K562 (cell line): Measurements from ENCODE around the gene UNC119B. TPM values are rescaled to one million over a fixed set of nuclear protein-coding genes. Genes with fewer than 3 reads are reported as not detected.

Source experiments
- ARID1B ChIP-seq: fragments of 450-650 bp; IDR thresholded peaks from 2 replicates; pipeline ENCODE4 v1.6.1; 2016; ENCODE audit warnings: antibody characterized with exemption, mild to moderate bottlenecking, inconsistent platforms
- CEBPB ChIP-seq: fragments of 450-650 bp; IDR thresholded peaks from 2 replicates; pipeline ENCODE4 v1.6.1; 2016; ENCODE audit warnings: missing genetic modification characterization, missing compliant biosample characterization
- FIP1L1 ChIP-seq: fragments of 200-400 bp; formaldehyde crosslinking; IDR thresholded peaks from 2 replicates; pipeline ENCODE4 v1.6.1; 2018; ENCODE audit warnings: mild to moderate bottlenecking, low read depth, low read length; ENCODE audit not compliant: poor library complexity, severe bottlenecking
- FOXP1 ChIP-seq: sonication (generic); formaldehyde crosslinking; IDR thresholded peaks from 2 replicates; pipeline ENCODE4 v1.8.0; 2022; ENCODE audit warnings: mild to moderate bottlenecking, missing genetic modification reagents
- HDAC2 ChIP-seq: fragments of 450-650 bp; IDR thresholded peaks from 2 replicates; pipeline ENCODE4 v1.6.1; 2016; ENCODE audit warnings: mild to moderate bottlenecking
- KDM5B ChIP-seq: fragments of 200-600 bp; sonication (generic); IDR thresholded peaks from 2 replicates; pipeline ENCODE4 v1.6.1; 2012; ENCODE audit warnings: low read depth, mild to moderate bottlenecking, moderate library complexity, low read length, control low read depth, inconsistent platforms; ENCODE audit not compliant: insufficient replicate concordance
- LEF1 ChIP-seq: fragments of 450-650 bp; IDR thresholded peaks from 2 replicates; pipeline ENCODE4 v1.6.1; 2016; ENCODE audit warnings: mild to moderate bottlenecking
- SIX5 ChIP-seq, 2 experiments: IDR thresholded peaks; 2 replicates each; pipeline ENCODE4 v1.6.1; 2011; ENCODE audit warnings: low read length in 2 of 2, borderline replicate concordance in 1 of 2, low read depth in 1 of 2, mild to moderate bottlenecking in 1 of 2, moderate library complexity in 1 of 2; ENCODE audit not compliant: insufficient read depth in 1 of 2
- SMARCA5 ChIP-seq: fragments of 450-650 bp; IDR thresholded peaks from 2 replicates; pipeline ENCODE4 v1.6.1; 2016
- SMC3 ChIP-seq: conservative IDR thresholded peaks from 2 replicates; pipeline ENCODE4 v1.6.1; 2011; ENCODE audit warnings: low read depth, low read length, improper control_type of control experiment; ENCODE audit not compliant: insufficient read depth
- SUPT5H ChIP-seq: fragments of 450-650 bp; IDR thresholded peaks from 2 replicates; pipeline ENCODE4 v1.6.1; 2016
- ZC3H8 ChIP-seq: fragments of 450-650 bp; IDR thresholded peaks from 2 replicates; pipeline ENCODE4 v1.6.1; 2017
- ZKSCAN3 ChIP-seq: fragments of 250-450 bp; sonication (Bioruptor Pico); IDR thresholded peaks from 2 replicates; pipeline ENCODE4 v1.4.0; 2020
- ZNF253 ChIP-seq: fragments of 250-450 bp; sonication (Bioruptor Pico); conservative IDR thresholded peaks from 2 replicates; pipeline ENCODE4 v1.6.1; 2021; ENCODE audit warnings: mild to moderate bottlenecking
- ZNF41 ChIP-seq: fragments of 250-450 bp; sonication (Bioruptor Pico); conservative IDR thresholded peaks from 2 replicates; pipeline ENCODE4 v1.4.0; 2020; ENCODE audit warnings: mild to moderate bottlenecking
- polyA plus RNA-seq, 8 experiments: library from polyadenylated mRNA; depleted of rRNA in 4 of 8; stranded (reverse) in 5 of 8; unstranded in 3 of 8; fragments of >200 nt; fragmentation: Nextera tagmentation in 2 of 8; fragmentation: Illumina TruSeq in 1 of 8; extraction: Ambion mirVana in 2 of 8; extraction: Trizol in 1 of 8; gene quantifications; 2 replicates each; pipeline versions ENCODE4 v1.2.1 to v1.2.3, GENCODE V29; 2011 to 2014; ENCODE audit warnings: inconsistent platforms in 1 of 8, missing spikeins in 1 of 8
- total RNA-seq, 7 experiments: library from RNA; depleted of rRNA in 6 of 7; stranded (reverse); fragments of >200 nt in 6 of 7; fragmentation: Illumina TruSeq in 2 of 7; extraction: Trizol in 2 of 7; gene quantifications; 2 replicates each; pipeline versions ENCODE4 v1.2.1 to v1.2.3, GENCODE V29; 2011 to 2021; ENCODE audit warnings: low replicate concordance in 1 of 7
- TF ChIP-seq, protein P1 (sequence below): sonication (generic); formaldehyde crosslinking; IDR thresholded peaks from 2 replicates; pipeline ENCODE4 v1.8.0; 2022; ENCODE audit warnings: mild to moderate bottlenecking, missing genetic modification reagents
- TF ChIP-seq, protein P2 (sequence below): sonication (generic); formaldehyde crosslinking; IDR thresholded peaks from 2 replicates; pipeline ENCODE4 v1.8.0; 2022; ENCODE audit warnings: missing genetic modification reagents, mild to moderate bottlenecking, moderate library complexity, borderline replicate concordance

Gene UNC119B
- total and polyA plus RNA-seq, 9 of the 15 experiments (the other 6 are each of a cell fraction or from before 2014, with no cell fraction given) = 4.0 to 34.5 (median 15.1) TPM

DNA sequence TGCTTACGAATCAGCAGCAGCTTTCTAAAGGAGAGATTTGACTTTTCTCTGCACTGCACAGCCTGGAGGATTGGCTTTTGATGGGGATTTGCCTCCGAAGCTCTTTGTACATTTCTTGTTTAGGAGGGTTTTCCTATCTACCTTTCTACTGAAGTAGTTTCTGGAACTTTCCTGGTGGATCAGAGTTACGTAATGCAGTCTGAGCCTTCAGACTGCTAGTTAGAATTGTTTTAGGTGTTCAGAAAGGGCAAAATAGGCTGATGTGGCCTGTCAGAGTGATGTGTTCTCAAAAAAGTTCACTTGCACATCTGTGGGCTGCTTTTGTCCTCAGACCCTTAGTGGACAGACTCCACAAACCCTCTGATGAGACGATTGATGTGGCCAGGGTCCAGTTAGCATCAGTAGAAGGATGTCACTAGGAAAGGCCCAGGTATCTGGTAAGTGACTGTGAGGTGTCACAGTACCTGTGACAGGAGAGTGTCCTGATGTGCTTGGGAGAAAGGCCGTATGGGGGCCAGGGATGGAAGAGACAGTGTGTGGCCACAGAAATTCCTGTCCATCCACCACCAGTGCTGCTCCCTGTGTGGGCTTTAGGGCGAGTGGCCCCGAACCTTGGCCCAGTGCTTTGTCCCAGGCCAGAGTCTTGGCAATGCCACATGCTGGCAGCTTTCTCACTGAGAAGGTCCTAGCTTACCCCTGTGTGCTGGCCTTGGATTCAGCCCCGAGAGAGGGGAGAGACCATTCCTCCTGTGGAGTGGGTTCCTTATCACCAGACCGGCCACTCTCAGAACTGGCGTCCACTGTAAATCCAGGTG lies 10.9 kb downstream of the UNC119B start (continued):
- TF ChIP-seq, protein P1, sequence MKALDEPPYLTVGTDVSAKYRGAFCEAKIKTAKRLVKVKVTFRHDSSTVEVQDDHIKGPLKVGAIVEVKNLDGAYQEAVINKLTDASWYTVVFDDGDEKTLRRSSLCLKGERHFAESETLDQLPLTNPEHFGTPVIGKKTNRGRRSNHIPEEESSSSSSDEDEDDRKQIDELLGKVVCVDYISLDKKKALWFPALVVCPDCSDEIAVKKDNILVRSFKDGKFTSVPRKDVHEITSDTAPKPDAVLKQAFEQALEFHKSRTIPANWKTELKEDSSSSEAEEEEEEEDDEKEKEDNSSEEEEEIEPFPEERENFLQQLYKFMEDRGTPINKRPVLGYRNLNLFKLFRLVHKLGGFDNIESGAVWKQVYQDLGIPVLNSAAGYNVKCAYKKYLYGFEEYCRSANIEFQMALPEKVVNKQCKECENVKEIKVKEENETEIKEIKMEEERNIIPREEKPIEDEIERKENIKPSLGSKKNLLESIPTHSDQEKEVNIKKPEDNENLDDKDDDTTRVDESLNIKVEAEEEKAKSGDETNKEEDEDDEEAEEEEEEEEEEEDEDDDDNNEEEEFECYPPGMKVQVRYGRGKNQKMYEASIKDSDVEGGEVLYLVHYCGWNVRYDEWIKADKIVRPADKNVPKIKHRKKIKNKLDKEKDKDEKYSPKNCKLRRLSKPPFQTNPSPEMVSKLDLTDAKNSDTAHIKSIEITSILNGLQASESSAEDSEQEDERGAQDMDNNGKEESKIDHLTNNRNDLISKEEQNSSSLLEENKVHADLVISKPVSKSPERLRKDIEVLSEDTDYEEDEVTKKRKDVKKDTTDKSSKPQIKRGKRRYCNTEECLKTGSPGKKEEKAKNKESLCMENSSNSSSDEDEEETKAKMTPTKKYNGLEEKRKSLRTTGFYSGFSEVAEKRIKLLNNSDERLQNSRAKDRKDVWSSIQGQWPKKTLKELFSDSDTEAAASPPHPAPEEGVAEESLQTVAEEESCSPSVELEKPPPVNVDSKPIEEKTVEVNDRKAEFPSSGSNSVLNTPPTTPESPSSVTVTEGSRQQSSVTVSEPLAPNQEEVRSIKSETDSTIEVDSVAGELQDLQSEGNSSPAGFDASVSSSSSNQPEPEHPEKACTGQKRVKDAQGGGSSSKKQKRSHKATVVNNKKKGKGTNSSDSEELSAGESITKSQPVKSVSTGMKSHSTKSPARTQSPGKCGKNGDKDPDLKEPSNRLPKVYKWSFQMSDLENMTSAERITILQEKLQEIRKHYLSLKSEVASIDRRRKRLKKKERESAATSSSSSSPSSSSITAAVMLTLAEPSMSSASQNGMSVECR (CRISPR knock-in tag) = 0 out of 2 replicates have a peak, but pooled peaks have one; percentile 9
- TF ChIP-seq CEBPB (tag) (peak; percentile 64), FIP1L1 (no peak), ZNF253 (no peak), ZNF41 (CRISPR knock-in tag) (no peak), ARID1B (0 out of 2 replicates have a peak, but pooled peaks have one; percentile 3), HDAC2 (no peak), SUPT5H (no peak), FOXP1 (peak; percentile 40; the same call in 1 of the 2 replicates), KDM5B (no peak), SIX5 (IDR thresholded peaks at IDR 0.05; ENCODE audit: borderline replicate concordance in 1 of 2, insufficient read depth in 1 of 2, low read depth in 1 of 2, low read length in 2 of 2) (no peak), ZKSCAN3 (no peak), LEF1 (no peak), ZC3H8 (no peak), SMARCA5 (no peak), SMC3 (no peak)
- TF ChIP-seq, protein P2, sequence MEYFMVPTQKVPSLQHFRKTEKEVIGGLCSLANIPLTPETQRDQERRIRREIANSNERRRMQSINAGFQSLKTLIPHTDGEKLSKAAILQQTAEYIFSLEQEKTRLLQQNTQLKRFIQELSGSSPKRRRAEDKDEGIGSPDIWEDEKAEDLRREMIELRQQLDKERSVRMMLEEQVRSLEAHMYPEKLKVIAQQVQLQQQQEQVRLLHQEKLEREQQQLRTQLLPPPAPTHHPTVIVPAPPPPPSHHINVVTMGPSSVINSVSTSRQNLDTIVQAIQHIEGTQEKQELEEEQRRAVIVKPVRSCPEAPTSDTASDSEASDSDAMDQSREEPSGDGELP = no peak
